Mammary epithelial cell (primary cell): ENCODE measurements around the gene ZNF555.

Source experiments
- EZH2 ChIP-seq: IDR thresholded peaks from 2 replicates; pipeline ENCODE4 v1.6.1; 2012; ENCODE audit warnings: low read length, inconsistent platforms, borderline replicate concordance
- TF ChIP-seq, protein P1 (sequence below), 2 donors: IDR thresholded peaks in 1 of 2; conservative IDR thresholded peaks in 1 of 2; 2 replicates each; pipeline ENCODE4 v1.5.1; 2011 to 2012; ENCODE audit warnings: inconsistent platforms in 2 of 2, low read length in 2 of 2, mild to moderate bottlenecking in 2 of 2, control low read depth in 1 of 2, low read depth in 1 of 2; ENCODE audit not compliant: insufficient read depth in 1 of 2; ENCODE audit errors: extremely low read depth in 1 of 2

DNA sequence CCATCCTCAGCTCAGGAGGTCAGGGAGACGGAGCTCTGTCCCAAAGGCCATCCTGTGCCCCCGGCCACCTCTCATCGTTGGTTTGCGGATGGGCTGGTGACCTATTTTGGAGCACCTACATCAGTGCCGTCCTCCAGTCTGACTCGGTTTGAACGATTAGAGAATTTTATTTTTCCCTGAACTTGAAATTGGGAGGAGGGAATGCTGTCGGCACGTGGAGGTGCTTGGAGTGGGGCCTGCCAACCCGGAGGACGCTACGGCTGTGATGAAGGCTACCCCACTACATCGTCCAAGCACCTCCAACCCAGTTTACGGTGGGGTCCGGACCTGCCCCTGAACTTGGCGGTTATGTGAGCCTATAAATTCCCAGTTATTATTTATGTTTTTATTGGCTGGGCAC lies 24.6 kb upstream of the ZNF555 start:
- TF ChIP-seq EZH2: no peak
- TF ChIP-seq, protein P1, sequence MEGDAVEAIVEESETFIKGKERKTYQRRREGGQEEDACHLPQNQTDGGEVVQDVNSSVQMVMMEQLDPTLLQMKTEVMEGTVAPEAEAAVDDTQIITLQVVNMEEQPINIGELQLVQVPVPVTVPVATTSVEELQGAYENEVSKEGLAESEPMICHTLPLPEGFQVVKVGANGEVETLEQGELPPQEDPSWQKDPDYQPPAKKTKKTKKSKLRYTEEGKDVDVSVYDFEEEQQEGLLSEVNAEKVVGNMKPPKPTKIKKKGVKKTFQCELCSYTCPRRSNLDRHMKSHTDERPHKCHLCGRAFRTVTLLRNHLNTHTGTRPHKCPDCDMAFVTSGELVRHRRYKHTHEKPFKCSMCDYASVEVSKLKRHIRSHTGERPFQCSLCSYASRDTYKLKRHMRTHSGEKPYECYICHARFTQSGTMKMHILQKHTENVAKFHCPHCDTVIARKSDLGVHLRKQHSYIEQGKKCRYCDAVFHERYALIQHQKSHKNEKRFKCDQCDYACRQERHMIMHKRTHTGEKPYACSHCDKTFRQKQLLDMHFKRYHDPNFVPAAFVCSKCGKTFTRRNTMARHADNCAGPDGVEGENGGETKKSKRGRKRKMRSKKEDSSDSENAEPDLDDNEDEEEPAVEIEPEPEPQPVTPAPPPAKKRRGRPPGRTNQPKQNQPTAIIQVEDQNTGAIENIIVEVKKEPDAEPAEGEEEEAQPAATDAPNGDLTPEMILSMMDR (conservative IDR thresholded peaks at IDR 0.05 in 1 of 2, IDR thresholded peaks at IDR 0.05 in 1 of 2; ENCODE audit: extremely low read depth in 1 of 2, insufficient read depth in 1 of 2, low read depth in 1 of 2, low read length in 2 of 2): no peak
